OCI-LY1 (cell line): Measurements from ENCODE around the gene PEX1.
"Not testable (repeated sequence)": the region's sequence is repeated elsewhere in the genome, so short reads cannot be mapped to it uniquely, and the experiment has no call there.

Source experiments
- CTCF ChIP-seq: fragments of 200-600 bp; sonication (generic), shearing (Covaris generic); IDR thresholded peaks from 2 replicates; pipeline ENCODE4 v1.5.1; 2017; ENCODE audit warnings: mild to moderate bottlenecking, antibody characterized with exemption, low read length, moderate library complexity, mixed read lengths
- EZH2 ChIP-seq: fragments of 200-600 bp; sonication (generic), shearing (Covaris generic); IDR thresholded peaks from 2 replicates; pipeline ENCODE4 v1.8.0; 2017; ENCODE audit warnings: borderline replicate concordance, mixed run types, mild to moderate bottlenecking, antibody characterized with exemption, low read length, moderate library complexity, mixed read lengths

- not testable (repeated sequence) for TF ChIP-seq CTCF, EZH2
These were observed 49.2 kb downstream of the PEX1 start for GRCh38 chr7:92479146-92479545.
